Mesenchymal stem cell (in vitro differentiated cells and primary cell): ENCODE measurements around the gene SAMD9.

Source experiments
- DNase-seq: peaks from one replicate; pipeline ENCODE4 v3.0.0-alpha.2; 2013
- H2AFZ ChIP-seq: one replicate; pipeline ENCODE4 v1.6.1; 2013; ENCODE audit warnings: low read depth, mild to moderate bottlenecking, control low read depth, inconsistent platforms, low read length, moderate library complexity
- H2AK5ac ChIP-seq: 2 replicates; pipeline ENCODE4 v1.6.1; 2013; ENCODE audit warnings: low read length, moderate library complexity, mild to moderate bottlenecking, inconsistent platforms; ENCODE audit not compliant: severe bottlenecking
- H2BK120ac ChIP-seq: one replicate; pipeline ENCODE4 v1.6.1; 2013; ENCODE audit warnings: low read depth, mild to moderate bottlenecking, inconsistent platforms, low read length, moderate library complexity
- H2BK12ac ChIP-seq, 2 experiments: one replicate each; pipeline ENCODE4 v1.6.1; 2013; ENCODE audit warnings: inconsistent platforms in 2 of 2, low read length in 2 of 2, mild to moderate bottlenecking in 2 of 2, moderate library complexity in 2 of 2, control low read depth in 1 of 2
- H2BK15ac ChIP-seq: one replicate; pipeline ENCODE4 v1.6.1; 2013; ENCODE audit warnings: mild to moderate bottlenecking, low read depth, inconsistent platforms; ENCODE audit not compliant: poor library complexity, severe bottlenecking
- H2BK5ac ChIP-seq: 2 replicates; pipeline ENCODE4 v1.6.1; 2013; ENCODE audit warnings: low read depth, mild to moderate bottlenecking, low read length, control low read depth, inconsistent platforms; ENCODE audit not compliant: poor library complexity, severe bottlenecking
- H3K14ac ChIP-seq, 2 experiments: one replicate each; pipeline ENCODE4 v1.6.1; 2013; ENCODE audit warnings: inconsistent platforms in 2 of 2, low read length in 2 of 2, control low read depth in 1 of 2, mild to moderate bottlenecking in 1 of 2, moderate library complexity in 1 of 2
- H3K18ac ChIP-seq, 2 experiments: one replicate each; pipeline ENCODE4 v1.6.1; 2013; ENCODE audit warnings: inconsistent platforms in 2 of 2, low read length in 2 of 2, control low read depth in 1 of 2, low read depth in 1 of 2, mild to moderate bottlenecking in 1 of 2
- H3K23ac ChIP-seq, 2 experiments: one replicate each; pipeline ENCODE4 v1.6.1; 2013; ENCODE audit warnings: inconsistent platforms in 2 of 2, low read length in 2 of 2, mild to moderate bottlenecking in 2 of 2, moderate library complexity in 2 of 2, control low read depth in 1 of 2
- H3K27ac ChIP-seq: 2 replicates; pipeline ENCODE4 v1.5.1; 2013; ENCODE audit warnings: mild to moderate bottlenecking, moderate library complexity, low read length, control low read depth, inconsistent platforms; ENCODE audit not compliant: poor library complexity, severe bottlenecking
- H3K27me3 ChIP-seq, 2 experiments: 2 replicates each; pipeline versions ENCODE4 v1.6.1 to v1.7.0; 2013; ENCODE audit warnings: low read length in 2 of 2, mild to moderate bottlenecking in 2 of 2, moderate library complexity in 2 of 2, control low read depth in 1 of 2, inconsistent platforms in 1 of 2; ENCODE audit not compliant: control insufficient read depth in 1 of 2, insufficient read depth in 1 of 2
- H3K36me3 ChIP-seq, 2 experiments: 2 replicates each; pipeline versions ENCODE4 v1.6.1 to v1.7.0; 2013; ENCODE audit warnings: low read length in 2 of 2, control low read depth in 1 of 2, inconsistent platforms in 1 of 2, low read depth in 1 of 2, mild to moderate bottlenecking in 1 of 2; ENCODE audit not compliant: insufficient read depth in 2 of 2, control insufficient read depth in 1 of 2
- H3K4ac ChIP-seq, 2 experiments: one replicate each; pipeline ENCODE4 v1.6.1; 2013; ENCODE audit warnings: inconsistent platforms in 2 of 2, low read length in 2 of 2, mild to moderate bottlenecking in 2 of 2, moderate library complexity in 2 of 2, control low read depth in 1 of 2, low read depth in 1 of 2
- H3K4me1 ChIP-seq: 2 replicates; pipeline ENCODE4 v1.6.1; 2013; ENCODE audit warnings: low read depth, low read length, control low read depth; ENCODE audit not compliant: control insufficient read depth, insufficient read depth
- H3K4me2 ChIP-seq: 2 replicates; pipeline ENCODE4 v1.6.1; 2013; ENCODE audit warnings: low read length, mild to moderate bottlenecking, inconsistent platforms; ENCODE audit not compliant: poor library complexity, severe bottlenecking
- H3K4me3 ChIP-seq, 2 experiments: 2 replicates each; pipeline versions ENCODE4 v1.5.1 to v1.7.0; 2013; ENCODE audit warnings: low read length in 2 of 2, mild to moderate bottlenecking in 2 of 2, control low read depth in 1 of 2, low read depth in 1 of 2; ENCODE audit not compliant: insufficient read depth in 1 of 2
- H3K79me1 ChIP-seq: replicated peaks from 2 replicates; pipeline ENCODE4 v1.6.1; 2013; ENCODE audit warnings: mild to moderate bottlenecking, control low read depth, low read length, inconsistent platforms; ENCODE audit not compliant: poor library complexity, severe bottlenecking
- H3K9ac ChIP-seq: 2 replicates; pipeline ENCODE4 v1.7.0; 2013; ENCODE audit warnings: mild to moderate bottlenecking, low read length, moderate library complexity
- H3K9me3 ChIP-seq: 2 replicates; pipeline ENCODE4 v1.7.0; 2013; ENCODE audit warnings: mild to moderate bottlenecking, low read length; ENCODE audit not compliant: control insufficient read depth
- H4K8ac ChIP-seq: one replicate; pipeline ENCODE4 v1.6.1; 2013; ENCODE audit warnings: inconsistent platforms, mild to moderate bottlenecking, low read length, moderate library complexity
- H4K91ac ChIP-seq: one replicate; pipeline ENCODE4 v1.6.1; 2013; ENCODE audit warnings: mild to moderate bottlenecking, low read length, inconsistent platforms
- WGBS: methylation state at CpG from one replicate; pipeline ENCODE4 v1.1.7; 2013; ENCODE audit warnings: mixed read lengths; 5-methylcytosine and 5-hydroxymethylcytosine counted together

The SAMD9 gene

DNA sequence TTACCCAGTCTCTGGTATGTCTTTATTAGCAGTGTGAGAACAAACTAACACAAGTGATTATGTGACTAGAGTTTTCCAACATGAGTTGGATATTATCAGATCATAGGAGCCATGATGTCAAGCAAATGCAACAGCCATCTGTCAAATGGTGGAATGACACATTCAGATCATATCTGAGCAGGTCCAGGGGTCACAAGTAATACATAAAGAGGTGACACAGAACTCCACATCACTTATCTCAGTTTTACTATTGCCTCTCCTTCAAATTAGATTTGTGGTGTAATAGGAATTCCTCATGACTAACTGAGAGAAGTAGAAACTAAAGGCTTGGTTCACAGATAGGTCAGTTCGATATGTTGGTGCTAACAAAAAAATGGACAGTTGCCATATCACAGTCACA is 42.6 kb upstream of the SAMD9 start:
- DNase-seq = peak; percentile 44
- H4K8ac ChIP-seq = no peak overlapping the region
- H3K18ac ChIP-seq = no peak overlapping the region
- no peak overlapping the region for H3K4me3 ChIP-seq
- H3K79me1 ChIP-seq = no peaks in the 10 kb centered on the region
- WGBS = no CpG with 5 or more reads among the region's 1 CpG
- no peak overlapping the region for H3K4me2 ChIP-seq
- H3K9ac ChIP-seq = no peak overlapping the region
- no peak overlapping the region for H3K4ac ChIP-seq
- H3K27ac ChIP-seq = no peak overlapping the region
- no peak overlapping the region for H3K14ac ChIP-seq
- H3K9me3 ChIP-seq = peaks cover 12% of the 10 kb centered on the region
- no peak overlapping the region for H2BK15ac ChIP-seq
- H3K36me3 ChIP-seq = no peaks in the 10 kb centered on the region
- H2BK5ac ChIP-seq = no peak overlapping the region
- no peak overlapping the region for H2AK5ac ChIP-seq
- peaks cover 0 to 7% of the 10 kb centered on the region in 2 experiments for H3K27me3 ChIP-seq
- no peak overlapping the region for H4K91ac ChIP-seq
- H3K4me1 ChIP-seq = no peaks in the 10 kb centered on the region
- no peak overlapping the region for H2BK120ac ChIP-seq
- H2AFZ ChIP-seq = no peak overlapping the region
- H2BK12ac ChIP-seq = no peak overlapping the region
- no peak overlapping the region for H3K23ac ChIP-seq

GRCh38 chr7:93159490-93159889 is 41.7 kb upstream of the SAMD9 start:
- Histone ChIP-seq H3K27ac (no peak overlapping the region), H3K14ac (no peak overlapping the region), H3K18ac (no peak overlapping the region), H2BK12ac (no peak overlapping the region), H4K91ac (no peak overlapping the region), H3K23ac (no peak overlapping the region), H3K79me1 (no peaks in the 10 kb centered on the region), H2BK5ac (no peak overlapping the region), H2BK120ac (no peak overlapping the region), H4K8ac (no peak overlapping the region), H3K9ac (no peak overlapping the region), H3K36me3 (no peaks in the 10 kb centered on the region), H3K27me3 (peaks cover 0 to 7% of the 10 kb centered on the region in 2 experiments), H3K4me1 (no peaks in the 10 kb centered on the region), H2AFZ (no peak overlapping the region), H3K4me2 (no peak overlapping the region), H3K4ac (no peak overlapping the region), H3K9me3 (peaks cover 12% of the 10 kb centered on the region), H2BK15ac (no peak overlapping the region), H3K4me3 (no peak overlapping the region), H2AK5ac (no peak overlapping the region)
- 24% methylated on average over 3 of the region's 3 CpGs for WGBS
- peak; percentile 64 for DNase-seq

GRCh38 chr7:93156884-93157283 is 39.1 kb upstream of the SAMD9 start:
- no peak overlapping the region for H2BK120ac ChIP-seq
- no peak overlapping the region for H3K4ac ChIP-seq
- H3K9ac ChIP-seq = no peak overlapping the region
- no peak overlapping the region for H3K18ac ChIP-seq
- H2BK12ac ChIP-seq = no peak overlapping the region
- H3K79me1 ChIP-seq = no peaks in the 10 kb centered on the region
- H2AFZ ChIP-seq = no peak overlapping the region
- H2BK5ac ChIP-seq = no peak overlapping the region
- H3K4me2 ChIP-seq = no peak overlapping the region
- H3K14ac ChIP-seq = no peak overlapping the region
- H4K91ac ChIP-seq = no peak overlapping the region
- no peak overlapping the region for H4K8ac ChIP-seq
- H2AK5ac ChIP-seq = no peak overlapping the region
- WGBS = 81% methylated on average over 1 of the region's 1 CpG
- no peak overlapping the region for H3K27ac ChIP-seq
- H3K23ac ChIP-seq = no peak overlapping the region
- H3K9me3 ChIP-seq = peaks cover 9% of the 10 kb centered on the region
- no peak overlapping the region for H2BK15ac ChIP-seq
- H3K27me3 ChIP-seq = peaks cover 0 to 4% of the 10 kb centered on the region in 2 experiments
- no peak overlapping the region for H3K4me3 ChIP-seq
- no peaks in the 10 kb centered on the region for H3K36me3 ChIP-seq
- DNase-seq = peak; percentile 6
- no peaks in the 10 kb centered on the region for H3K4me1 ChIP-seq

DNA sequence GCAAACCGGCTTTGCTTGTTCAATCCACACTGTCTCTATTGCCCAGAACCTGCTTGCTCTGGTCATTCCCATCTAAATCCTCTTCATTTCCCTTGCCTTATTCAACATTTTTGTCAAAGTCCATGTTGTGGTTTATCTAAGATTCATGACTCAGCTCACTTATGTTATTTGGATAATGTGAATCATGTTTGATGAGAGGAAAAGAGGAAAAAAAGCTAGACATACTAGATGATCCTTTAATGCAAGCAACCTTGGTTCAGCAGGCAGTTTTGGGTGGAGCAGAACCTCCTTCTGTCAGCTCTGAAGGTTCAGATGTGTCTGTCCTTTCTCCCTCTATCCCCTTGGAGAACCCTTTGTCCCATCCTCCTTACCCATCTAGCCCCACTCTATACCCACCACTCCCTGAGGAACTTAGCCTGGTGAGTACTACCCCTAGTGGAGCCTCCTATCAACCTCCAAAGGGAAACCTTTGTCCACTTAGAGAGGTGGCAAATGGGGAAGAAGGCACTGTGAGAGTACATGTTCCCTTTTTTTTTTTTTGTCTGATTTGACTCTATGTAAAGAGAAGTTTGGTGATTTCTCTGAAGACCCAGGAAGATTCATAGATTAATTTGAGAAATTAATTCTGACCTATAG is 32.5 kb upstream of the SAMD9 start:
- Histone ChIP-seq H2AFZ (no peak overlapping the region), H3K14ac (no peak overlapping the region), H2BK120ac (no peak overlapping the region), H2AK5ac (no peak overlapping the region), H3K18ac (no peak overlapping the region), H3K9ac (no peak overlapping the region), H3K27me3 (peaks cover 0 to 5% of the 10 kb centered on the region in 2 experiments), H3K4me3 (no peak overlapping the region), H3K4ac (no peak overlapping the region), H3K4me1 (no peaks in the 10 kb centered on the region), H3K27ac (no peak overlapping the region), H3K4me2 (no peak overlapping the region), H2BK5ac (no peak overlapping the region), H3K36me3 (peaks cover 0 to 8% of the 10 kb centered on the region in 2 experiments), H2BK12ac (no peak overlapping the region), H3K9me3 (no peaks in the 10 kb centered on the region), H4K91ac (no peak overlapping the region), H3K23ac (no peak overlapping the region), H2BK15ac (no peak overlapping the region), H4K8ac (no peak overlapping the region), H3K79me1 (peaks cover 2% of the 10 kb centered on the region)
- 100% methylated on average over 1 of the region's 1 CpG for WGBS
- DNase-seq = peak; percentile 42
